Measurements from ENCODE around the gene PCDHB16. TPM values are rescaled to one million over a fixed set of nuclear protein-coding genes. Genes with fewer than 3 reads are reported as not detected.

Gene PCDHB16
- 0.15 and 0.50 TPM in 2 replicates for total RNA-seq

GRCh38 chr5:141182248-141182647 is at the start of gene PCDHB16:
PCDHB16 (plus strand) TSS chr5:141182387; CDS start chr5:141182560, 173 bp downstream.

GRCh38 chr5:141135030-141135717 is 47.0 kb upstream of the PCDHB16 start, which contains the start of gene PCDHB5:
PCDHB5 (plus strand) TSS chr5:141135206; CDS start chr5:141135435, 229 bp downstream.

DNA sequence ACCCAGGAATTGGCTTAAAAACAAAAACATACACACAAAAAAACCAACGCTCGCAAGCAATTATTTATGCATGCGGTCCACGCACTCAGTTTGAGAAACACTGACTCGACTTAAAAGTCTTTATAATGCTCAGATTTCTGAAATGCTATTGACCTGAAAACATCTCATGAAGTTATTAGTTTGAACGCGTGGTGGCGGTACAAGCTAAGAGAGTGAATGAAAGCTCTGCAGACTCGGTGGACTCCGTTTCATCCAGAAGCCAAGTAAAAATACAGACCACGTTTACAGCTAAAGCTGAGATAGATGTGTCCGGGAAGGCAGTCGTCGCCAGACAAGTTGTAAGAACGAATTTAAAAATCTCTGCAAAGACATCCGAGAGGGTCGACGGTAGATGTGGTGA is 32.4 kb upstream of the PCDHB16 start, which contains the start of gene PCDHB6:
PCDHB6 (plus strand) TSS at position 246 of the 400 bp plus-strand sequence. CDS start 201 bp downstream, outside the sequence.

GRCh38 chr5:141172381-141173204 is 9.6 kb upstream of the PCDHB16 start, which contains the start of gene PCDHB7:
PCDHB7 (plus strand) TSS chr5:141172644; CDS start chr5:141172836, 192 bp downstream.

DNA sequence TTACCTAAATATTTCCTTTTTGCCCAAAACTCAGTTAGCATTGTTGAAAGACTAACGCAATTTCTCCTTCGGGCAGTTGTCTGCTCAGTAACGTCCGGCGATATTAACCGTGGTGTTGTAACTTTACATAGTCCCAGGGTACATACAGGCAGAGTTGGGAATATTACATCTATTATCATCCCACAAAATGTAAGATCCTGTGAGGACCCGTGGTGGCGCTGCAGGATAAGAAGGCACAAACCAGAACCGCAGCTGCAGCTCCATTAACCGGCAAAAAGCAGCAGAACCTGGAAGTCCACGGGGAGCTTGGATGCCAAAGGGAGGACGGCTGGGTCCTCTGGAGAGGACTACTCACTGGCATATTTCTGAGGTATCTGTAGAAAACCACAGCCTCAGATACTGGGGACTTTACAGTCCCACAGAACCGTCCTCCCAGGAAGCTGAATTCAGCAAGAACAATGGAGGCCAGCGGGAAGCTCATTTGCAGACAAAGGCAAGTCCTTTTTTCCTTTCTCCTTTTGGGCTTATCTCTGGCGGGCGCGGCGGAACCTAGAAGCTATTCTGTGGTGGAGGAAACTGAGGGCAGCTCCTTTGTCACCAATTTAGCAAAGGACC is 4.5 kb upstream of the PCDHB16 start, which contains the start of gene PCDHB8:
PCDHB8 (plus strand) TSS at position 214 of the 615 bp plus-strand sequence; CDS start at position 459, 245 bp downstream.

GRCh38 chr5:141186897-141187512 is 4.8 kb downstream of the PCDHB16 start, which contains the start of gene PCDHB9:
PCDHB9 (plus strand) TSS chr5:141187161; CDS start chr5:141187319, 158 bp downstream.

DNA sequence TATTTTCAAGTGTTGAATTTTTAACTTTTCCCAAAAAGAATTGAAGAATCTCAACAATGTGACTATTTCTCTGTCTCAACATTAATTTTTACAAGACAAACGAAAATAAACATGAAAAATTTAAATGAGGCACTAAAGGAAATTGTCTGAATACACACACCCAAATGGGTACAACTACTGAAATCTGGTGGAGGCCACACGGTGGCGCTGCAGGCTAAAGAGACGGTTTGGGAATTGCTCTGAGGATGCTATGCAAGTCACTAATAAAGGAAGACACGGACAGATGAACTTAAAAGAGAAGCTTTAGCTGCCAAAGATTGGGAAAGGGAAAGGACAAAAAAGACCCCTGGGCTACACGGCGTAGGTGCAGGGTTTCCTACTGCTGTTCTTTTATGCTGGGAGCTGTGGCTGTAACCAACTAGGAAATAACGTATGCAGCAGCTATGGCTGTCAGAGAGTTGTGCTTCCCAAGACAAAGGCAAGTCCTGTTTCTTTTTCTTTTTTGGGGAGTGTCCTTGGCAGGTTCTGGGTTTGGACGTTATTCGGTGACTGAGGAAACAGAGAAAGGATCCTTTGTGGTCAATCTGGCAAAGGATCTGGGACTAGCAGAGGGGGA is 10.0 kb downstream of the PCDHB16 start, which contains the start of gene PCDHB10:
PCDHB10 (plus strand) TSS at position 244 of the 616 bp plus-strand sequence; CDS start at position 444, 200 bp downstream.

DNA sequence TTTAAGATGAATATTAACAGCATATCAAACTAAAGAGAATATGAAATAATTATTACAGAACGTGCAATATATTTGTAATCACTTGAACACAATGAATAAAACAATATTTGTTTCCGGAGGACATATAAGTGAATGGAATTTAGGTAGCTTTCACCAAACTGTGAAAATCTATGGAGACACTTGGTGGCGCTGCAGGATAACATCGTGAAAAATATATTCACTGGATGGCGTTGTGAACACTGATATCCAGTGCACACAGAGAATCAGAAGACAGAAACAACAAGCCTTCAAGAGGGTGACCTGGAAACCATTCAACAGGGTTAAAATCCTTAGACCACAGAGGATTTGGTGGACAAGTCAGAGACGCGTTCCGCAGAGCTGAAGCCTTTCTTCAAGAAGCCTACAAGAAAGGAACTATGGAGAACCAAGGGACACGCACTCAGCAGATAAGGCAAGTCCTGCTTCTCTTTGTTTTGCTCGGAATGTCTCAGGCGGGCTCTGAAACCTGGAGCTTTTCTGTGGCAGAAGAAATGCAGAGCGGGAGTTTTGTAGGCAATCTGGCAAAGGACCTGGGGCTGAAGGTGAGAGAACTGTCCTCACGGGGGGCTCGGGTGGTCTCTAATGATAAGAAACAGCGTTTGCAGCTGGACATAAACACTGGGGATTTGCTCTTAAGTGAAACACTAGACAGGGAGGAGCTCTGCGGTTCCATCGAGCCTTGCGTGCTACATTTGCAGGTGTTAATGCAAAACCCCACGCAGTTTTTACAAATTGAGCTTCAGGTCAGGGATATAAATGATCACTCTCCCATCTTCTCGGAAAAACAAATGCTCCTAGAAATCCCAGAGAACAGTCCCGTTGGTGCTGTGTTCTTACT is 17.4 kb downstream of the PCDHB16 start, which contains the start of gene PCDHB11:
PCDHB11 (plus strand) TSS at position 269 of the 877 bp plus-strand sequence; CDS start at position 417, 148 bp downstream.

GRCh38 chr5:141208478-141208877 is 26.3 kb downstream of the PCDHB16 start, which contains the start of gene PCDHB12:
PCDHB12 (plus strand) TSS chr5:141208719; CDS start chr5:141208908, 189 bp downstream.

GRCh38 chr5:141213656-141214339 is 31.6 kb downstream of the PCDHB16 start, which contains the start of gene PCDHB13:
PCDHB13 (plus strand) TSS chr5:141213919; CDS start chr5:141214124, 205 bp downstream.

DNA sequence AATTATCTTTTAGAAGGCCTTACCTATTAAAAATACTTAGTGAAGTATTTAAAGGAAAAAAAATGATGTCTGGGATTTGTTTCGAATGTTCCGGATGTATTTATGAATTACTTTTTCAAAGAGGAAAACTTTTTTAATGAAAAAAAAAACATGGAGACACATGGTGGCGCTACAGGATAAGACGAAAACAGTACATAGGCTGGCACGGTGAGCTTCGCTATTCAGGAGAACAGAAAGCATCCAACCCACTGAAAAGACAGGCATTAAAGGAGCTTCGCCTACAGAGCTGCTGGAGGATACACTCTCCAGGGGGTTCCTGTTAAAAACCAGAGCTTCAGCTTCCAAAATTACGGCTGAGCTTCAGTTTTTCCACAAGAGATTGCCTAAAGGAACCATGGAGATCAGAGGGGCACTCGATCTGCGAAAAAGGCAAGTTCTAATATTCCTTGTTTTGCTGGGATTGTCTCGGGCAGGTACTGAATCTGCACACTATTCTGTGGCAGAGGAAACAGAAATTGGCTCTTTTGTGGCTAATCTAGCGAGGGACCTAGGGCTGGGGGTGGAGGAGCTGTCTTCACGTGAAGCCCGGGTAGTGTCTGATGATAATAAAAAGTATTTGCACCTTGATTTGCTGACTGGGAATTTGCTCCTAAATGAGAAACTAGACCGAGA is 41.1 kb downstream of the PCDHB16 start, which contains the start of gene PCDHB14:
PCDHB14 (plus strand) TSS at position 232 of the 672 bp plus-strand sequence; CDS start at position 395, 163 bp downstream.

Other genes starting within 250 kb of the PCDHB16 start
- gene PCDHAC2, start 215.9 kb upstream of the PCDHB16 start, total RNA-seq: under 0.01 TPM in 1 of 2 replicates, not detected in the other
- not detected in 2 replicates for gene PCDHB1, start 131.0 kb upstream of the PCDHB16 start, total RNA-seq
- 0.58 and 3.0 TPM in 2 replicates for gene PCDHB2, start 87.8 kb upstream of the PCDHB16 start, total RNA-seq
- 0.29 and 0.50 TPM in 2 replicates for gene PCDHB3, start 81.9 kb upstream of the PCDHB16 start, total RNA-seq
- gene PCDHB4, start 60.6 kb upstream of the PCDHB16 start, total RNA-seq: 0.15 and 0.17 TPM in 2 replicates
- gene PCDHB5, start 47.2 kb upstream of the PCDHB16 start, total RNA-seq: 0.29 and 1.3 TPM in 2 replicates
- gene PCDHB6, start 32.3 kb upstream of the PCDHB16 start, total RNA-seq: 0.33 TPM in 1 of 2 replicates, not detected in the other
- under 0.01 and 0.66 TPM in 2 replicates for gene PCDHB7, start 9.7 kb upstream of the PCDHB16 start, total RNA-seq
- gene PCDHB8, start 4.6 kb upstream of the PCDHB16 start, total RNA-seq: 0.50 TPM in 1 of 2 replicates, not detected in the other
- gene PCDHB9, start 4.8 kb downstream of the PCDHB16 start, total RNA-seq: under 0.01 and 0.17 TPM in 2 replicates
- gene PCDHB10, start 10.0 kb downstream of the PCDHB16 start, total RNA-seq: 0.15 and 0.66 TPM in 2 replicates
- 0.50 TPM in 1 of 2 replicates, not detected in the other for gene PCDHB11, start 17.2 kb downstream of the PCDHB16 start, total RNA-seq
- gene PCDHB12, start 26.3 kb downstream of the PCDHB16 start, total RNA-seq: 0.15 and 0.33 TPM in 2 replicates
- under 0.01 and 1.3 TPM in 2 replicates for gene PCDHB13, start 31.5 kb downstream of the PCDHB16 start, total RNA-seq
- gene PCDHB14, start 41.0 kb downstream of the PCDHB16 start, total RNA-seq: 0.15 and 1.2 TPM in 2 replicates
- under 0.01 and 0.66 TPM in 2 replicates for gene PCDHB15, start 63.0 kb downstream of the PCDHB16 start, total RNA-seq
- 0.50 and 1.0 TPM in 2 replicates for gene SLC25A2, start 121.7 kb downstream of the PCDHB16 start, total RNA-seq
- 70.8 and 74.8 TPM in 2 replicates for gene TAF7, start 138.4 kb downstream of the PCDHB16 start, total RNA-seq
- gene PCDHGA1, start 148.1 kb downstream of the PCDHB16 start, total RNA-seq: 1.3 and 2.3 TPM in 2 replicates
- gene PCDHGA2, start 156.4 kb downstream of the PCDHB16 start, total RNA-seq: 3.3 and 6.6 TPM in 2 replicates
- gene PCDHGA3, start 161.4 kb downstream of the PCDHB16 start, total RNA-seq: 1.3 and 2.6 TPM in 2 replicates
- 4.4 and 4.5 TPM in 2 replicates for gene PCDHGB1, start 167.7 kb downstream of the PCDHB16 start, total RNA-seq
- gene PCDHGA4, start 172.6 kb downstream of the PCDHB16 start, total RNA-seq: 8.9 and 11.1 TPM in 2 replicates
- 5.1 TPM in 2 replicates for gene PCDHGB2, start 177.6 kb downstream of the PCDHB16 start, total RNA-seq
- gene PCDHGA5, start 181.8 kb downstream of the PCDHB16 start, total RNA-seq: 2.8 and 3.5 TPM in 2 replicates
- 7.1 and 9.4 TPM in 2 replicates for gene PCDHGB3, start 187.9 kb downstream of the PCDHB16 start, total RNA-seq
- 4.8 and 6.3 TPM in 2 replicates for gene PCDHGA6, start 191.5 kb downstream of the PCDHB16 start, total RNA-seq
- gene PCDHGA7, start 200.4 kb downstream of the PCDHB16 start, total RNA-seq: 5.4 and 8.4 TPM in 2 replicates
- gene PCDHGB4, start 205.3 kb downstream of the PCDHB16 start, total RNA-seq: 21.5 and 38.4 TPM in 2 replicates
- 3.9 and 5.6 TPM in 2 replicates for gene PCDHGA8, start 210.2 kb downstream of the PCDHB16 start, total RNA-seq
- gene PCDHGB5, start 215.6 kb downstream of the PCDHB16 start, total RNA-seq: 27.9 and 40.4 TPM in 2 replicates
- 7.4 and 8.0 TPM in 2 replicates for gene PCDHGA9, start 220.4 kb downstream of the PCDHB16 start, total RNA-seq
- gene PCDHGB6, start 225.6 kb downstream of the PCDHB16 start, total RNA-seq: 5.1 and 6.5 TPM in 2 replicates
- gene PCDHGA10, start 230.6 kb downstream of the PCDHB16 start, total RNA-seq: 13.8 and 14.7 TPM in 2 replicates
- 15.7 and 16.4 TPM in 2 replicates for gene PCDHGB7, start 235.3 kb downstream of the PCDHB16 start, total RNA-seq
- 23.0 and 26.9 TPM in 2 replicates for gene PCDHGA11, start 238.7 kb downstream of the PCDHB16 start, total RNA-seq
- gene PCDHGA12, start 248.1 kb downstream of the PCDHB16 start, total RNA-seq: 26.0 and 35.4 TPM in 2 replicates

Measured in smooth muscle cell of trachea (primary cell).